WTC11 (cell line): ENCODE measurements around the gene CYP19A1. TPM values are rescaled to one million over a fixed set of nuclear protein-coding genes. Genes with fewer than 3 reads are reported as not detected.

ENCODE experiments used
- ATAC-seq: fragments of 200-7000 bp; cut with Tn5 transposase; 2 replicates; pipeline ENCODE4 v1.10.0; 2021; ENCODE audit warnings: mild to moderate bottlenecking, moderate library complexity
- CTCF ChIA-PET: fragments of 300-600 bp; sonication (Branson Sonifier 250); formaldehyde crosslinking; loops from one replicate; lab custom pipeline; 2021; ENCODE audit warnings: antibody characterized with exemption; lab: Charles Lee
- POLR2A ChIA-PET: fragments of 350-600 bp; sonication (Branson Sonifier 250); formaldehyde crosslinking; loops from one replicate; lab custom pipeline; 2021; ENCODE audit warnings: antibody characterized with exemption; lab: Charles Lee
- DNase-seq: peaks from one replicate; pipeline ENCODE4 v3.0.0; 2021; ENCODE audit warnings: low spot score
- H3K27ac Mint-ChIP-seq: 2 replicates; pipeline ENCODE4 v1.8.0; 2021; ENCODE audit warnings: mixed read lengths
- H3K27me3 Mint-ChIP-seq: 2 replicates; pipeline ENCODE4 v1.8.0; 2021; ENCODE audit warnings: low read depth, mild to moderate bottlenecking, moderate library complexity, mixed read lengths
- H3K36me3 Mint-ChIP-seq: 2 replicates; pipeline ENCODE4 v1.8.0; 2021; ENCODE audit warnings: mixed read lengths
- H3K4me1 Mint-ChIP-seq: 2 replicates; pipeline ENCODE4 v1.8.0; 2022; ENCODE audit warnings: mixed read lengths
- H3K4me3 Mint-ChIP-seq: 2 replicates; pipeline ENCODE4 v1.8.0; 2021; ENCODE audit warnings: mild to moderate bottlenecking, moderate library complexity, mixed read lengths
- H3K9me3 Mint-ChIP-seq: 2 replicates; pipeline ENCODE4 v1.8.0; 2021; ENCODE audit warnings: mixed read lengths
- ATF6 ChIP-seq: sonication (generic); formaldehyde crosslinking; IDR thresholded peaks from 2 replicates; pipeline ENCODE4 v1.8.1; 2023; ENCODE audit warnings: mild to moderate bottlenecking, missing genetic modification reagents
- E2F4 ChIP-seq: sonication (generic); formaldehyde crosslinking; IDR thresholded peaks from 2 replicates; pipeline ENCODE4 v1.8.1; 2022; ENCODE audit warnings: low read depth, mild to moderate bottlenecking, moderate library complexity, missing genetic modification reagents, borderline replicate concordance
- GABPB1 ChIP-seq: sonication (generic); formaldehyde crosslinking; IDR thresholded peaks from 2 replicates; pipeline ENCODE4 v1.8.1; 2023; ENCODE audit warnings: mild to moderate bottlenecking, missing genetic modification reagents
- HMGXB4 ChIP-seq: sonication (generic); formaldehyde crosslinking; IDR thresholded peaks from 2 replicates; pipeline ENCODE4 v1.8.1; 2023; ENCODE audit warnings: mild to moderate bottlenecking, moderate library complexity, missing genetic modification reagents
- IRF1 ChIP-seq: sonication (generic); formaldehyde crosslinking; IDR thresholded peaks from 2 replicates; pipeline ENCODE4 v1.8.0; 2023; ENCODE audit warnings: missing genetic modification reagents
- JAZF1 ChIP-seq: fragments of 250-450 bp; sonication (Bioruptor Pico); IDR thresholded peaks from 2 replicates; pipeline ENCODE4 v1.9.0; 2021; ENCODE audit warnings: moderate library complexity, mild to moderate bottlenecking, inconsistent platforms
- MLX ChIP-seq: sonication (generic); formaldehyde crosslinking; IDR thresholded peaks from 2 replicates; pipeline ENCODE4 v1.8.1; 2023; ENCODE audit warnings: mild to moderate bottlenecking, missing genetic modification reagents, moderate library complexity
- NR1H2 ChIP-seq: sonication (generic); formaldehyde crosslinking; IDR thresholded peaks from 2 replicates; pipeline ENCODE4 v1.9.0; 2021; ENCODE audit warnings: mild to moderate bottlenecking, moderate library complexity, missing genetic modification reagents
- RELA ChIP-seq: sonication (generic); formaldehyde crosslinking; IDR thresholded peaks from 2 replicates; pipeline ENCODE4 v1.8.1; 2022; ENCODE audit warnings: missing genetic modification reagents, mild to moderate bottlenecking, borderline replicate concordance
- SMAD3 ChIP-seq: sonication (generic); formaldehyde crosslinking; IDR thresholded peaks from 2 replicates; pipeline ENCODE4 v1.8.0; 2022; ENCODE audit warnings: missing genetic modification reagents, mild to moderate bottlenecking, borderline replicate concordance
- SMAD4 ChIP-seq: sonication (generic); formaldehyde crosslinking; IDR thresholded peaks from 2 replicates; pipeline ENCODE4 v1.8.0; 2022; ENCODE audit warnings: mild to moderate bottlenecking, missing genetic modification reagents
- STAT6 ChIP-seq: sonication (generic); formaldehyde crosslinking; conservative IDR thresholded peaks from 2 replicates; pipeline ENCODE4 v1.8.1; 2023; ENCODE audit warnings: mild to moderate bottlenecking, low read depth, missing genetic modification reagents, moderate library complexity
- ZNF121 ChIP-seq: sonication (generic); formaldehyde crosslinking; IDR thresholded peaks from 2 replicates; pipeline ENCODE4 v1.8.0; 2023; ENCODE audit warnings: missing genetic modification reagents
- ZNF232 ChIP-seq: sonication (generic); formaldehyde crosslinking; IDR thresholded peaks from 2 replicates; pipeline ENCODE4 v1.8.0; 2022; ENCODE audit warnings: mild to moderate bottlenecking, missing genetic modification reagents
- ZNF317 ChIP-seq: sonication (generic); formaldehyde crosslinking; IDR thresholded peaks from 2 replicates; pipeline ENCODE4 v1.8.1; 2023; ENCODE audit warnings: low read depth, mild to moderate bottlenecking, moderate library complexity, missing genetic modification reagents, borderline replicate concordance
- total RNA-seq: library from RNA; stranded (reverse); gene quantifications from 3 replicates; pipeline ENCODE4 v1.2.3, GENCODE V29; 2021

Gene CYP19A1
- total RNA-seq, 1 experiment from 2014 or later = not detected

GRCh38 chr15:51335087-51335486 is 3.3 kb downstream of the CYP19A1 start (continued):
- TF ChIP-seq HMGXB4 = no peak
- TF ChIP-seq ZNF121 = no peak
- TF ChIP-seq MLX (CRISPR knock-in tag) = no peak
- TF ChIP-seq, all 79 proteins: peak for 0

GRCh38 chr15:51334011-51334451 is 4.4 kb downstream of the CYP19A1 start:
- no peaks in the 10 kb centered on the region for H3K9me3 Mint-ChIP-seq
- no peaks in the 10 kb centered on the region for H3K4me1 Mint-ChIP-seq
- no peaks in the 10 kb centered on the region for H3K36me3 Mint-ChIP-seq
- no peak for ATAC-seq
- H3K27ac Mint-ChIP-seq = no peak overlapping the region
- peaks cover 20% of the 10 kb centered on the region for H3K27me3 Mint-ChIP-seq
- no peak overlapping the region for H3K4me3 Mint-ChIP-seq
- no peak for DNase-seq
- no peak for TF ChIP-seq NR1H2 (CRISPR knock-in tag)
- no peak for TF ChIP-seq RELA (CRISPR knock-in tag)
- no peak for TF ChIP-seq GABPB1 (CRISPR knock-in tag)
- no peak for TF ChIP-seq MLX (CRISPR knock-in tag)
- TF ChIP-seq ZNF317 (CRISPR knock-in tag) = no peak
- TF ChIP-seq STAT6 (CRISPR knock-in tag) = no peak
- TF ChIP-seq IRF1 (CRISPR knock-in tag) = no peak
- TF ChIP-seq ATF6 (CRISPR knock-in tag) = no peak
- TF ChIP-seq ZNF232 (CRISPR knock-in tag) = no peak
- TF ChIP-seq E2F4 (CRISPR knock-in tag) = no peak
- no peak for TF ChIP-seq SMAD4 (CRISPR knock-in tag)
- no peak for TF ChIP-seq JAZF1 (CRISPR knock-in tag)
- no peak for TF ChIP-seq SMAD3 (CRISPR knock-in tag)
- ChIA-PET POLR2A (no interaction called here), CTCF (interaction anchor here (0.9 to 1.3 kb wide), 2 partner anchors 21 to 47 kb away, joined by 3 read pairs; no protein-coding TSS in a partner anchor)
